MM.1S (cell line): ENCODE measurements around the gene EOLA1.
"Not testable (repeated sequence)": the region's sequence is repeated elsewhere in the genome, so short reads cannot be mapped to it uniquely, and the experiment has no call there.

Experiments used
- DNase-seq: peaks from one replicate; pipeline ENCODE4 v3.0.0-alpha.2; 2015
- H2AFZ ChIP-seq: fragments of 300-600 bp; sonication (generic); 2 replicates; pipeline ENCODE4 v1.6.0; 2016; ENCODE audit warnings: antibody characterized with exemption, low read length
- H3F3A ChIP-seq: fragments of 300-600 bp; sonication (generic); 2 replicates; pipeline ENCODE4 v1.6.1; 2016; ENCODE audit warnings: mild to moderate bottlenecking, antibody characterized with exemption, low read length, moderate library complexity, mixed read lengths; ENCODE audit not compliant: insufficient read depth
- H3K27ac ChIP-seq: fragments of 300-600 bp; sonication (generic); 2 replicates; pipeline ENCODE4 v1.5.1; 2016; ENCODE audit warnings: mild to moderate bottlenecking, low read length
- H3K27me3 ChIP-seq: fragments of 300-600 bp; sonication (generic); replicated peaks from 2 replicates; pipeline ENCODE4 v1.6.0; 2016; ENCODE audit warnings: low read length; ENCODE audit not compliant: insufficient read depth
- H3K36me3 ChIP-seq: fragments of 300-600 bp; sonication (generic); replicated peaks from 2 replicates; pipeline ENCODE4 v1.6.1; 2016; ENCODE audit warnings: mild to moderate bottlenecking, low read length, mixed read lengths; ENCODE audit not compliant: insufficient read depth
- H3K4me1 ChIP-seq: fragments of 300-600 bp; sonication (generic); 2 replicates; pipeline ENCODE4 v1.6.1; 2016; ENCODE audit warnings: low read length, mixed read lengths
- H3K4me2 ChIP-seq: fragments of 300-600 bp; sonication (generic); 2 replicates; pipeline ENCODE4 v1.6.0; 2016; ENCODE audit warnings: low read depth, low read length
- H3K4me3 ChIP-seq: fragments of 300-600 bp; sonication (generic); 2 replicates; pipeline ENCODE4 v1.5.1; 2016; ENCODE audit warnings: low read length, mixed read lengths
- H3K79me2 ChIP-seq: fragments of 300-600 bp; sonication (generic); 2 replicates; pipeline ENCODE4 v1.6.1; 2016; ENCODE audit warnings: mixed run types, low read length, mixed read lengths
- H3K9ac ChIP-seq: fragments of 300-600 bp; sonication (generic); 2 replicates; pipeline ENCODE4 v1.6.1; 2016; ENCODE audit warnings: low read length, mixed read lengths
- H3K9me2 ChIP-seq: fragments of 300-600 bp; sonication (generic); replicated peaks from 2 replicates; pipeline ENCODE4 v1.6.1; 2016; ENCODE audit warnings: mild to moderate bottlenecking, low read length, mixed read lengths; ENCODE audit not compliant: insufficient read depth
- H3K9me3 ChIP-seq: fragments of 300-600 bp; sonication (generic); replicated peaks from 2 replicates; pipeline ENCODE4 v1.6.1; 2016; ENCODE audit warnings: mild to moderate bottlenecking, low read length, mixed read lengths; ENCODE audit not compliant: insufficient read depth
- H4K20me1 ChIP-seq: fragments of 300-600 bp; sonication (generic); 2 replicates; pipeline ENCODE4 v1.6.1; 2016; ENCODE audit warnings: mild to moderate bottlenecking, low read length, moderate library complexity, mixed read lengths; ENCODE audit not compliant: insufficient read depth

EOLA1 gene

DNA sequence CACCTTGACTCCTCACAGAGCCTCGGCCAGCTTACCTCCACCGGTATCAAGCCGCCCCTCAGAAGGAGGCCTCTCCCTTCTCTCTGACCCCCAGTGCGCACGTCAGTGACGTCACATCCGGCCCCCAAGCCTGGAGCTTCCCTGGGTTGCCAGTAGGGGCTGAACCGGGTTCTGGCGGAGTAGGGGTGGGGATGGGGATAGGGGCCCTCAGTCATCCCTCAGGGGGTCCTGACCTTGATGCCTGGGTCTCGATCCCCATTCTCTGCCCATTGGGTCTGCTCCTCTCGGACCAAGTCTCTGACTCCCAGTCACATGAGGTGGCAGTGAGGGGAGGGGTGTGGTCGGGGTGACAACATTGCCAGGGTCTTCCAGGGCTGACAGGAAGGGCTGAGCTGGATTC lies 46.5 kb downstream of the EOLA1 start, which contains the start of gene MAGEA9B:
TSS of gene MAGEA9B (minus strand) at position 101 of the 400 bp plus-strand sequence. CDS start 4,280 bp downstream, outside the sequence.
- not testable (repeated sequence) for H3K9ac ChIP-seq, H2AFZ ChIP-seq, H3K9me3 ChIP-seq, H3K36me3 ChIP-seq, H4K20me1 ChIP-seq, H3K79me2 ChIP-seq, H3K4me2 ChIP-seq, H3F3A ChIP-seq, H3K27me3 ChIP-seq, DNase-seq, H3K4me1 ChIP-seq, H3K9me2 ChIP-seq, H3K4me3 ChIP-seq, H3K27ac ChIP-seq

DNA sequence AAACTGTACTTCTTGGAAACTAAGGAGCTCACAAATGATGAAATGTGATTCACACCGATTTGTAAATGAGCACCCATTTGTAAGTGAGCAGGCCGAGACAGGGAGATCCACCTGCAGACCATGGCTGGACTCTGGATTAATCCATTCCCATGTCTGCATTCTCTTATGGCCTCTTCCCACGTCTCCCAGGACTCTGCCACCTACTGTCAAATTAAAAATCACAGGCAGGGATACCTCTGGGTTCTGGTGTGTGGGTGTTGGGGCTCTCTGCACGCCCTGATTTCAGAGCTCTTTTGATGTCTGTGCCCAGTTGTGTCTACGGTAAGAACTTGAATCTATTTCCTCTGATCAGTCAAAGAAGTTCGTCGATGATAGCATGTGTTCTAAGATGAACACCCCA lies 50.2 kb downstream of the EOLA1 start:
- H3K27me3 ChIP-seq, DNase-seq, H3K27ac ChIP-seq, H3K4me2 ChIP-seq, H3K9me3 ChIP-seq, H4K20me1 ChIP-seq, H3K79me2 ChIP-seq, H3K9ac ChIP-seq, H3K36me3 ChIP-seq, H3F3A ChIP-seq, H2AFZ ChIP-seq, H3K4me1 ChIP-seq, H3K9me2 ChIP-seq, H3K4me3 ChIP-seq: not testable (repeated sequence)

DNA sequence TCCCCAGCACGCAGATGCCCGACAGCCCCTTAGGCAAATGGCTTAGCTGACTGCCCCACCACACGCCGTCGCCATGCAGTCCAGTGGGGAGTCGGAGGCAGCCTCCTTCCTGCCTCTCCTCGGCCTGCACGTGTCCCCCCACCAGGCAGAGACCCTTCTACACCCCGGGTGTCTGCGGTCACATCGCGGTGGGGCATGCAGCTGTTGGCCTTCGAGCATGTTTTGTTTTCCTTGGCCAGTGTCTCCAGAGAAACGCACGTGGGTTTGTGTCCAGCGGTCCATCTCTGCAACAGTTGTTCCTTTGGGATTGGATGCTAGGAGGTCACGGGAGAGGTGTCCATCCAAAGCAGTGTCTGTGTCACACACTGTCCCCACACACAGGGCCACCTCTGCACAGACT lies 54.4 kb downstream of the EOLA1 start, which contains the start of gene HSFX2:
TSS of gene HSFX2 (minus strand) at position 101 of the 400 bp plus-strand sequence. CDS start 614 bp downstream, outside the sequence.
- H3K9me3 ChIP-seq, H3K4me3 ChIP-seq, H3K27me3 ChIP-seq, H2AFZ ChIP-seq, H3F3A ChIP-seq, H4K20me1 ChIP-seq, H3K36me3 ChIP-seq, H3K9ac ChIP-seq, H3K4me2 ChIP-seq, H3K9me2 ChIP-seq, H3K79me2 ChIP-seq, DNase-seq, H3K4me1 ChIP-seq, H3K27ac ChIP-seq: not testable (repeated sequence)

DNA sequence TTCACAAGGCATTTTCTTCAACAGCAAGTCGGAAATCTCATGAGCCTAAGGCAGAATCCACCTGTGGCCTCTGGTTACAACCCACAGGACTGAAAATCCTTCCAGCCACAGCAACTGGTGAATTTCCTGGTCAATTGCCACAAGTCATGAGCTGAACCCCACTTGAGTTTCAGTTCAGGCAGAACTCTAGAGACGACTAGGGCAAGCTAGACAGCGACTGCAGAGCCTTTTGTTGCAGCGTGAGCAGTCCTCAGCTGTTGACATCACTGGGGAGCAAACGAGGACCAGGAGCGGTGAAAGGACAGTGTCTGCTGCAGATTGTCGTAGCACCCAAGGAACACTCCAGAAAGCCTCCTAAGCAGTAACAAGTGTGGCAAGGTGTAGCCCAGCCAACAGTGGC lies 55.1 kb downstream of the EOLA1 start:
- H3K9me3 ChIP-seq, H3K27ac ChIP-seq, H3K4me2 ChIP-seq, H3K9ac ChIP-seq, H3F3A ChIP-seq, H3K36me3 ChIP-seq, H3K27me3 ChIP-seq, H3K4me1 ChIP-seq, H2AFZ ChIP-seq, H3K79me2 ChIP-seq, H3K4me3 ChIP-seq, DNase-seq, H3K9me2 ChIP-seq, H4K20me1 ChIP-seq: not testable (repeated sequence)
